Body of pancreas (tissue), 4 donors: Measurements from ENCODE around the gene PRPSAP1. TPM values are rescaled to one million over a fixed set of nuclear protein-coding genes. Genes with fewer than 3 reads are reported as not detected.

Experiments used
- ATAC-seq: fragments of 150-250 bp; one replicate; pipeline ENCODE4 v1.9.1; 2016
- DNase-seq, 4 donors: peaks; one replicate each; pipeline ENCODE4 v3.0.0-alpha.2; 2019
- H3K27ac ChIP-seq, 4 donors: fragments of 200-600 bp; sonication (generic); 1 replicate in 3 of 4; 2 replicates in 1 of 4; pipeline versions ENCODE4 v1.5.1 to v1.6.1; 2016 to 2019; ENCODE audit warnings: mild to moderate bottlenecking in 1 of 4, mixed read lengths in 1 of 4, moderate library complexity in 1 of 4
- H3K27me3 ChIP-seq, 2 donors: fragments of 200-600 bp; sonication (generic); one replicate each; pipeline ENCODE4 v1.6.0; 2016; ENCODE audit warnings: mild to moderate bottlenecking in 1 of 2
- H3K36me3 ChIP-seq, 2 donors: fragments of 200-600 bp; sonication (generic); replicated peaks in 1 of 2; 2 replicates each; pipeline ENCODE4 v1.5.1; 2016; ENCODE audit warnings: low read depth in 2 of 2; ENCODE audit not compliant: insufficient read depth in 1 of 2
- H3K4me1 ChIP-seq: fragments of 200-600 bp; sonication (generic); one replicate; pipeline ENCODE4 v1.6.0; 2016
- H3K4me3 ChIP-seq, 2 donors: fragments of 200-600 bp; sonication (generic); 1 replicate in 1 of 2; 2 replicates in 1 of 2; pipeline ENCODE4 v1.5.1; 2016 to 2019
- H3K9me3 ChIP-seq, 3 donors: fragments of 200-600 bp; sonication (generic); 1 replicate in 2 of 3; 2 replicates in 1 of 3; pipeline ENCODE4 v1.5.1; 2016
- POLR2A ChIP-seq, 3 donors: fragments of 450-650 bp; IDR thresholded peaks; one replicate each; pipeline ENCODE4 v1.6.1; 2016; ENCODE audit warnings: antibody characterized with exemption in 3 of 3, mild to moderate bottlenecking in 2 of 3
- WGBS, 2 donors: methylation state at CpG; one replicate each; pipeline ENCODE4 v1.1.5; 2017; 5-methylcytosine and 5-hydroxymethylcytosine counted together
- intact Hi-C: fragments of 100-400 bp; cut with DNase I; formaldehyde crosslinking; loops from one replicate; pipeline ENCODE4 v1.15.1; 2023
- total RNA-seq, 2 donors: library from RNA; depleted of rRNA; stranded (reverse); fragments of >200 nt; gene quantifications; one replicate each; pipeline ENCODE4 v1.1.0, GENCODE V29; 2016
- TF ChIP-seq, protein P1 (sequence below), 7 experiments: fragments of 450-650 bp in 4 of 7; fragments of 200-600 bp in 3 of 7; sonication (generic) in 3 of 7; IDR thresholded peaks; one replicate each; pipeline ENCODE4 v1.5.1; 2016 to 2019; ENCODE audit warnings: antibody characterized with exemption in 7 of 7

The PRPSAP1 gene
- total RNA-seq, 2 donors from 2014 or later = 34.8 to 55.7 TPM

DNA sequence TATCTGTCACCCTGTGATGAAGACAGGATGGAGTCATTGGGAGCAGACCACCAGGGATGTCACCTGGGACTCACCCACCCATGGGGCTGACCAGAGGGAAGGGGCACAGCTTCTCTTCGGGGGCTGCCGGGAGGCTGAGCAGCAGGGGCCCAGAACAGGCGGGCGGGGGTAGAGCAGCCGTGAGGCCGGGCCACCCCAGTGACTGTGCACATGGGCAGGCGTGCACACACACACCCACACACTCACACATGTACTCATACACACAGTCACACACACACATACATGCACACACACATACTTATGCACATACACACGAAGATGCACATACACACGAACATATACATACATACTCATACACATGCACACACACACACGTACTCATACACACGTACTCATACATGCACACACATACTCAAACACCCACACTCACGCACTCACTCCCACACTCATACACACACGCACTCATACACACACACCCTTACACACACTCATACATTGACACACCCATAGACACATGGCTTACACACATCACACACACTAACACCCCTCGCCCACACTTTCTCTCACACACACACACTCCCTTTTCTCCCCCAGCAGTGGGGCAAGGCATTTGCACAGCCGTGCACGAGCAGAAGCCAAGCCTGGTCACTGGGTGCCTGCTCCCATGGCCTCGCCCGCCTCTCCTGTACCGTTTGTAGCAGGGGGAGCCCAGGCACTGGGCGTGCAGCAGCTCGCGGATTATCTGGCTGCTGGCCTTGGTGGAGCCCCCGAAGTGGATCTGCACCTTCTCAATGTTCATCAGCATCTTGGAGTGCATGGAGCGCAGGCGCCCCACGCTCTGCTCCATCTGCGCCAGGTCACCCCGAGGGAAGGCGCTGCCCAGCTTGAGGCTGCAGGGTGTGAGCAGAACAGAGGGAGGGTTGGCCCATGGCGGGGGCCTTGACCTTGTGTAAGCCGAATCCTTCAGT is 76.1 kb downstream of the PRPSAP1 start:
- intact Hi-C loops = loop anchor here (10.0 kb wide), 1 partner anchor 263 kb away; no protein-coding TSS in a partner anchor
- WGBS, 2 donors = 91% methylated on average over 25 to 29 of the region's 31 CpGs

GRCh38 chr17:76276461-76277299 is 77.0 kb downstream of the PRPSAP1 start:
- DNase-seq = no peak
- intact Hi-C loops = loop anchor here (10.0 kb wide), 1 partner anchor 262 kb away; no protein-coding TSS in a partner anchor

More for the DNA sequence above, 76.1 kb downstream of the PRPSAP1 start:
- no peaks in the 10 kb centered on the region for H3K9me3 ChIP-seq
- ATAC-seq (no peak), DNase-seq (no peak)
- peaks cover 16% of the 10 kb centered on the region for H3K4me1 ChIP-seq
- H3K4me3 ChIP-seq = no peak overlapping the region
- H3K36me3 ChIP-seq = no peaks in the 10 kb centered on the region
- TF ChIP-seq POLR2A (IDR thresholded peaks at IDR 0.05) = no peak
- TF ChIP-seq, protein P1, sequence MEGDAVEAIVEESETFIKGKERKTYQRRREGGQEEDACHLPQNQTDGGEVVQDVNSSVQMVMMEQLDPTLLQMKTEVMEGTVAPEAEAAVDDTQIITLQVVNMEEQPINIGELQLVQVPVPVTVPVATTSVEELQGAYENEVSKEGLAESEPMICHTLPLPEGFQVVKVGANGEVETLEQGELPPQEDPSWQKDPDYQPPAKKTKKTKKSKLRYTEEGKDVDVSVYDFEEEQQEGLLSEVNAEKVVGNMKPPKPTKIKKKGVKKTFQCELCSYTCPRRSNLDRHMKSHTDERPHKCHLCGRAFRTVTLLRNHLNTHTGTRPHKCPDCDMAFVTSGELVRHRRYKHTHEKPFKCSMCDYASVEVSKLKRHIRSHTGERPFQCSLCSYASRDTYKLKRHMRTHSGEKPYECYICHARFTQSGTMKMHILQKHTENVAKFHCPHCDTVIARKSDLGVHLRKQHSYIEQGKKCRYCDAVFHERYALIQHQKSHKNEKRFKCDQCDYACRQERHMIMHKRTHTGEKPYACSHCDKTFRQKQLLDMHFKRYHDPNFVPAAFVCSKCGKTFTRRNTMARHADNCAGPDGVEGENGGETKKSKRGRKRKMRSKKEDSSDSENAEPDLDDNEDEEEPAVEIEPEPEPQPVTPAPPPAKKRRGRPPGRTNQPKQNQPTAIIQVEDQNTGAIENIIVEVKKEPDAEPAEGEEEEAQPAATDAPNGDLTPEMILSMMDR (IDR thresholded peaks at IDR 0.05) = no peak
- H3K27me3 ChIP-seq = no peaks in the 10 kb centered on the region
- H3K27ac ChIP-seq = no peak overlapping the region

GRCh38 chr17:76276069-76276431 is 77.7 kb downstream of the PRPSAP1 start:
- no peak for ATAC-seq
- Histone ChIP-seq H3K4me1 (peaks cover 32% of the 10 kb centered on the region), H3K36me3 (no peaks in the 10 kb centered on the region), H3K27ac (no peak overlapping the region), H3K9me3 (no peaks in the 10 kb centered on the region), H3K27me3 (no peaks in the 10 kb centered on the region), H3K4me3 (no peak overlapping the region)
- no peak for TF ChIP-seq POLR2A (IDR thresholded peaks at IDR 0.05)
- intact Hi-C loops = loop anchor here (10.0 kb wide), 1 partner anchor 261 kb away; no protein-coding TSS in a partner anchor
- no peak for DNase-seq
- WGBS, 2 donors = 89 to 93% methylated on average over 10 to 11 of the region's 11 CpGs

More at GRCh38 chr17:76276461-76277299, 77.0 kb downstream of the PRPSAP1 start:
- no peak for ATAC-seq
- no peak for TF ChIP-seq POLR2A (IDR thresholded peaks at IDR 0.05)
- TF ChIP-seq, protein P1 (IDR thresholded peaks at IDR 0.05) = no peak
- H3K4me1 ChIP-seq = peaks cover 25% of the 10 kb centered on the region
- no peak overlapping the region for H3K4me3 ChIP-seq
- H3K27me3 ChIP-seq = no peaks in the 10 kb centered on the region
- 87 to 90% methylated on average over 9 to 19 of the region's 19 CpGs for WGBS, 2 donors
- no peak overlapping the region for H3K27ac ChIP-seq
- H3K9me3 ChIP-seq = no peaks in the 10 kb centered on the region
- H3K36me3 ChIP-seq = no peaks in the 10 kb centered on the region

- TF ChIP-seq, protein P1 (IDR thresholded peaks at IDR 0.05) = no peak
- no peak for TF ChIP-seq POLR2A (IDR thresholded peaks at IDR 0.05)
- Histone ChIP-seq H3K4me3 (no peak overlapping the region), H3K36me3 (no peaks in the 10 kb centered on the region), H3K4me1 (peaks cover 36% of the 10 kb centered on the region), H3K27me3 (no peaks in the 10 kb centered on the region), H3K9me3 (no peaks in the 10 kb centered on the region), H3K27ac (no peak overlapping the region)
- ATAC-seq = no peak
- DNase-seq = no peak
- WGBS, 2 donors = 90% methylated on average over 21 of the region's 22 CpGs; no CpG with 5 or more reads in 1 of the 2 donors
- intact Hi-C loops = loop anchor here (10.0 kb wide), 1 partner anchor 261 kb away; no protein-coding TSS in a partner anchor
Observed at GRCh38 chr17:76275382-76276068, 78.2 kb downstream of the PRPSAP1 start.
